Glutamatergic neuron (in vitro differentiated cells): ENCODE results near the gene TESK2. TPM values are rescaled to one million over a fixed set of nuclear protein-coding genes. Genes with fewer than 3 reads are reported as not detected.

ENCODE experiments used
- DNase-seq: peaks from one replicate; pipeline ENCODE4 v3.0.0; 2022
- H3K27ac Mint-ChIP-seq: one replicate; pipeline ENCODE4 v1.8.0; 2020; ENCODE audit warnings: mild to moderate bottlenecking, mixed read lengths, inconsistent platforms; ENCODE audit not compliant: unreplicated experiment
- H3K27me3 Mint-ChIP-seq: one replicate; pipeline ENCODE4 v1.8.0; 2020; ENCODE audit warnings: mild to moderate bottlenecking, moderate library complexity, mixed read lengths, inconsistent platforms; ENCODE audit not compliant: unreplicated experiment
- H3K36me3 Mint-ChIP-seq: one replicate; pipeline ENCODE4 v1.8.0; 2020; ENCODE audit warnings: mild to moderate bottlenecking, mixed read lengths, inconsistent platforms; ENCODE audit not compliant: unreplicated experiment
- H3K4me1 Mint-ChIP-seq: one replicate; pipeline ENCODE4 v1.8.0; 2020; ENCODE audit warnings: mild to moderate bottlenecking, low read depth, mixed read lengths, inconsistent platforms; ENCODE audit not compliant: unreplicated experiment
- H3K4me3 Mint-ChIP-seq: one replicate; pipeline ENCODE4 v1.8.0; 2020; ENCODE audit warnings: mild to moderate bottlenecking, mixed read lengths, inconsistent platforms; ENCODE audit not compliant: unreplicated experiment
- H3K9me3 Mint-ChIP-seq: one replicate; pipeline ENCODE4 v1.8.0; 2020; ENCODE audit warnings: mild to moderate bottlenecking, moderate library complexity, mixed read lengths, inconsistent platforms; ENCODE audit not compliant: unreplicated experiment
- CTCF ChIP-seq: fragments of 200-600 bp; sonication (generic); IDR thresholded peaks from one replicate; pipeline ENCODE4 v1.5.0; 2021; ENCODE audit not compliant: partially characterized antibody, unreplicated experiment
- total RNA-seq: library from RNA; stranded (reverse); fragmentation: NEBNext Ultra II Directional; extraction: Animal tissue kit (Norgen Biotek cat#: 25700); gene quantifications from one replicate; pipeline ENCODE4 v1.2.1, GENCODE V29; 2021; ENCODE audit not compliant: unreplicated experiment

The TESK2 gene
- total RNA-seq, 1 donor from 2014 or later, result 3.3 TPM

GRCh38 chr1:45444609-45445131, 46.3 kb downstream of the TESK2 start:
- no peak overlapping the region for H3K27ac Mint-ChIP-seq
- H3K36me3 Mint-ChIP-seq, result no peaks in the 10 kb centered on the region
- H3K4me1 Mint-ChIP-seq, result no peaks in the 10 kb centered on the region
- no peak for TF ChIP-seq CTCF
- H3K27me3 Mint-ChIP-seq, result no peaks in the 10 kb centered on the region
- no peaks in the 10 kb centered on the region for H3K9me3 Mint-ChIP-seq
- no peak overlapping the region for H3K4me3 Mint-ChIP-seq
- no peak for DNase-seq

- DNase-seq, result no peak
- Mint-ChIP-seq H3K27me3 (no peaks in the 10 kb centered on the region), H3K27ac (no peak overlapping the region), H3K36me3 (no peaks in the 10 kb centered on the region), H3K4me1 (no peaks in the 10 kb centered on the region), H3K9me3 (no peaks in the 10 kb centered on the region), H3K4me3 (no peak overlapping the region)
- no peak for TF ChIP-seq CTCF
Measured at GRCh38 chr1:45443580-45444446, 47.1 kb downstream of the TESK2 start.

- H3K4me1 Mint-ChIP-seq, result no peaks in the 10 kb centered on the region
- no peak overlapping the region for H3K4me3 Mint-ChIP-seq
- no peaks in the 10 kb centered on the region for H3K9me3 Mint-ChIP-seq
- H3K36me3 Mint-ChIP-seq, result no peaks in the 10 kb centered on the region
- DNase-seq, result no peak
- TF ChIP-seq CTCF, result no peak
- no peak overlapping the region for H3K27ac Mint-ChIP-seq
- H3K27me3 Mint-ChIP-seq, result no peaks in the 10 kb centered on the region
Measured at GRCh38 chr1:45442272-45442671, 48.7 kb downstream of the TESK2 start.

- H3K36me3 Mint-ChIP-seq, result no peaks in the 10 kb centered on the region
- no peaks in the 10 kb centered on the region for H3K9me3 Mint-ChIP-seq
- H3K4me1 Mint-ChIP-seq, result no peaks in the 10 kb centered on the region
- H3K27me3 Mint-ChIP-seq, result peaks cover 2% of the 10 kb centered on the region
- DNase-seq, result no peak
- no peak for TF ChIP-seq CTCF
- H3K4me3 Mint-ChIP-seq, result no peak overlapping the region
- no peak overlapping the region for H3K27ac Mint-ChIP-seq
Measured at GRCh38 chr1:45437323-45437722, 53.6 kb downstream of the TESK2 start.

- Mint-ChIP-seq H3K4me3 (no peak overlapping the region), H3K27ac (no peak overlapping the region)
Measured at GRCh38 chr1:45430490-45430889, 60.5 kb downstream of the TESK2 start.

More at GRCh38 chr1:45430490-45430889, 60.5 kb downstream of the TESK2 start:
- Mint-ChIP-seq H3K4me1 (no peaks in the 10 kb centered on the region), H3K36me3 (no peaks in the 10 kb centered on the region), H3K9me3 (no peaks in the 10 kb centered on the region), H3K27me3 (peaks cover 2% of the 10 kb centered on the region)
- TF ChIP-seq CTCF, result no peak
- DNase-seq, result no peak
